Esophagus squamous epithelium (tissue), 5 donors: ENCODE data around the gene AUTS2. TPM values are rescaled to one million over a fixed set of nuclear protein-coding genes. Genes with fewer than 3 reads are reported as not detected.

Experiments used
- DNase-seq: peaks from one replicate; lab custom pipeline; 2025; lab: John Stamatoyannopoulos, UW
- H3K27ac ChIP-seq, 4 donors: fragments of 200-600 bp; sonication (generic); one replicate each; pipeline ENCODE4 v1.5.1; 2016 to 2019; ENCODE audit warnings: mild to moderate bottlenecking in 1 of 4
- H3K27me3 ChIP-seq, 4 donors: fragments of 200-600 bp; sonication (generic); 1 replicate in 3 of 4; 2 replicates in 1 of 4; pipeline versions ENCODE4 v1.5.1 to v1.6.0; 2017 to 2021; ENCODE audit warnings: antibody characterized with exemption in 1 of 4
- H3K36me3 ChIP-seq, 3 donors: fragments of 200-600 bp; sonication (generic); one replicate each; pipeline ENCODE4 v1.5.1; 2016 to 2019
- H3K4me1 ChIP-seq, 3 donors: fragments of 200-600 bp; sonication (generic); one replicate each; pipeline ENCODE4 v1.5.1; 2017 to 2019
- H3K4me3 ChIP-seq, 4 donors: fragments of 200-600 bp; sonication (generic); 1 replicate in 3 of 4; 2 replicates in 1 of 4; pipeline ENCODE4 v1.5.1; 2016 to 2019; ENCODE audit warnings: mild to moderate bottlenecking in 2 of 4, moderate library complexity in 1 of 4
- H3K9me3 ChIP-seq, 3 donors: fragments of 200-600 bp; sonication (generic); one replicate each; pipeline ENCODE4 v1.5.1; 2016 to 2019
- POLR2A ChIP-seq, 4 donors: fragments of 450-650 bp; IDR thresholded peaks; one replicate each; pipeline ENCODE4 v1.6.1; 2017; ENCODE audit warnings: antibody characterized with exemption in 4 of 4, mild to moderate bottlenecking in 4 of 4, moderate library complexity in 3 of 4
- WGBS, 2 donors: methylation state at CpG; one replicate each; pipeline ENCODE4 v1.1.5; 2018; 5-methylcytosine and 5-hydroxymethylcytosine counted together
- intact Hi-C: fragments of 100-400 bp; cut with DNase I; formaldehyde crosslinking; loops from one replicate; pipeline ENCODE4 v1.15.0; 2022
- total RNA-seq, 4 donors: library from RNA; depleted of rRNA; stranded (reverse); fragments of >200 nt; gene quantifications; one replicate each; pipeline ENCODE4 v1.1.0, GENCODE V29; 2016
- TF ChIP-seq, protein P1 (sequence below), 6 experiments: fragments of 450-650 bp in 4 of 6; fragments of 200-600 bp in 2 of 6; sonication (generic) in 2 of 6; IDR thresholded peaks; one replicate each; pipeline ENCODE4 v1.5.1; 2016 to 2019; ENCODE audit warnings: antibody characterized with exemption in 6 of 6, mild to moderate bottlenecking in 4 of 6, moderate library complexity in 4 of 6
- donor health status: DM: yes; HTN: yes; CAD: no.

The AUTS2 gene
- total RNA-seq, 4 donors from 2014 or later: 9.5 to 36.2 (median 23.0) TPM

GRCh38 chr7:69661342-69661741 is 63.1 kb downstream of the AUTS2 start:
- DNase-seq: no peak
- WGBS, 2 donors: 85 to 87% methylated on average over 3 of the region's 3 CpGs
- Histone ChIP-seq H3K36me3 (no peaks in the 10 kb centered on the region), H3K27ac (no peak overlapping the region), H3K4me1 (peaks cover 0 to 23% (median 11%) of the 10 kb centered on the region in 3 donors), H3K4me3 (no peak overlapping the region), H3K9me3 (no peaks in the 10 kb centered on the region), H3K27me3 (no peaks in the 10 kb centered on the region)
- TF ChIP-seq POLR2A (IDR thresholded peaks at IDR 0.05): no peak
- TF ChIP-seq, protein P1, sequence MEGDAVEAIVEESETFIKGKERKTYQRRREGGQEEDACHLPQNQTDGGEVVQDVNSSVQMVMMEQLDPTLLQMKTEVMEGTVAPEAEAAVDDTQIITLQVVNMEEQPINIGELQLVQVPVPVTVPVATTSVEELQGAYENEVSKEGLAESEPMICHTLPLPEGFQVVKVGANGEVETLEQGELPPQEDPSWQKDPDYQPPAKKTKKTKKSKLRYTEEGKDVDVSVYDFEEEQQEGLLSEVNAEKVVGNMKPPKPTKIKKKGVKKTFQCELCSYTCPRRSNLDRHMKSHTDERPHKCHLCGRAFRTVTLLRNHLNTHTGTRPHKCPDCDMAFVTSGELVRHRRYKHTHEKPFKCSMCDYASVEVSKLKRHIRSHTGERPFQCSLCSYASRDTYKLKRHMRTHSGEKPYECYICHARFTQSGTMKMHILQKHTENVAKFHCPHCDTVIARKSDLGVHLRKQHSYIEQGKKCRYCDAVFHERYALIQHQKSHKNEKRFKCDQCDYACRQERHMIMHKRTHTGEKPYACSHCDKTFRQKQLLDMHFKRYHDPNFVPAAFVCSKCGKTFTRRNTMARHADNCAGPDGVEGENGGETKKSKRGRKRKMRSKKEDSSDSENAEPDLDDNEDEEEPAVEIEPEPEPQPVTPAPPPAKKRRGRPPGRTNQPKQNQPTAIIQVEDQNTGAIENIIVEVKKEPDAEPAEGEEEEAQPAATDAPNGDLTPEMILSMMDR (IDR thresholded peaks at IDR 0.05): no peak
- intact Hi-C loops: no loop called here

DNA sequence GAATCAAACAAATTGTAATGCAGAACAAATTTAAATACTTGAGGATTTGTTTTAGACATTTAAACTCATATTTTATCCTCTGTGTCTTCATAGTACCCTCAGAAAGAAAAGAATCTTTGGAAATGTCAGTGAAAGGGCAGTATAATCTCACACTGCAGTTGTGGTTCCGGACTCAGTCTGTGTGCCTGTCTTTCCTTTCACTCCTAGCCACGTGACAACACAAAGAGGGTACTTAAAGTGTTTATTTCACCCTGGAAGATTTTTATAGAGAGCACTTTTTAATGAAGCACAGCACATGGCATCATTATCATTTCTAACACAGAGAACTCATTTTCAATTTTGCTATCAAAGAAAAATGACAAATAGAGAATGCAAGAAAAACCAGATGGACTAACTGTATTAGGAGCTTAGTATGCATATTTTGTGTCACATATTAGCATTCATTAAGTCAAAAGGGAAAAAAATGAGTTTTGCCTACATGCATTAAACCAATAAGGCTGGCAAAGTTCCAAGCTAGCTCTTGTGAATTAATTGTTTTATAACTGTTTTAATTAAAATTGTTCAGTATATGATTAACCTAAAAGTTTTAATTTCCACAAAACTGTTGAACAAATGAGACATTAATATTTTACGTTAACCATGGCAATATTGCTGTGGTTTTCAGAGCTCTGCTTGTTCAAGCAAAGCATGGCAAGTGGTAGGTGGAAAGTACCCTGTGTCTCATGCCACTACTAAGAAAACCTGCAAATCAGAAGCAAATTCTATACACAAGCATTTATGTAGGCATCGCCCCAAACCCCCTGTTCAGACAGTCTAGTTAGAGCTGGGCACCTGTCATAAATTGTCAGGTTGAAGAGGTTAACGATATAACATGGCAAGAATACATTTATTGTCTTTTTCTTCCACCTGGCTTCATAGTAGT is 65.9 kb downstream of the AUTS2 start:
- Histone ChIP-seq H3K9me3 (no peaks in the 10 kb centered on the region), H3K36me3 (no peaks in the 10 kb centered on the region), H3K4me3 (no peak overlapping the region), H3K27me3 (no peaks in the 10 kb centered on the region), H3K27ac (no peak overlapping the region), H3K4me1 (peaks cover 0 to 6% (median 4%) of the 10 kb centered on the region in 3 donors)
- WGBS, 2 donors: 74 to 86% methylated on average over 5 of the region's 5 CpGs
- no peak for TF ChIP-seq POLR2A (IDR thresholded peaks at IDR 0.05)
- TF ChIP-seq, protein P1 (IDR thresholded peaks at IDR 0.05): no peak
- no peak for DNase-seq
- intact Hi-C loops: no loop called here

DNA sequence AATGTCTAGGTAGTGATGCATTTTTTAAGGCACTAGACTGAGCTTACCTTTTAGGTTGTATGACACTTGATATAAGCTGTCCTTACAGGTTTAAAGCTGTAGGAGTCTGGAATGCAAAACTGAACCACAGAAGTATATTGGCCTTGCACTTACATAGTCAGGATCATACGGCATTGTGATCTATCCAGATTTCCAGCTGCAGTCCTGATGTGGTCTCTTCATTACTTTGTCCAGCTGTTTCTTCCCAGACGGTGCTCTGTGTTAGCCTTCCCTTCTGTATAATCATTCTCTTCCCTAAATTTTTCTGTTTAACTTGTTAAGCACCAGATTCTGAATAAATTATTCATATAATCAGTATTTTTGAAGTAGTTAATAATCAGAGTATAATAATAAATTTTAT is 67.1 kb downstream of the AUTS2 start:
- WGBS, 2 donors: 67 to 75% methylated on average over 2 of the region's 2 CpGs

GRCh38 chr7:69668339-69668870 is 70.1 kb downstream of the AUTS2 start:
- Histone ChIP-seq H3K27me3 (no peaks in the 10 kb centered on the region), H3K4me1 (peaks cover 4 to 33% (median 4%) of the 10 kb centered on the region in 3 donors), H3K4me3 (no peak overlapping the region), H3K27ac (no peak overlapping the region), H3K36me3 (no peaks in the 10 kb centered on the region), H3K9me3 (no peaks in the 10 kb centered on the region)
- intact Hi-C loops: no loop called here
- WGBS, 2 donors: 7 to 27% methylated on average over 1 of the region's 1 CpG
- no peak for DNase-seq
- TF ChIP-seq, protein P1 (IDR thresholded peaks at IDR 0.05): no peak
- no peak for TF ChIP-seq POLR2A (IDR thresholded peaks at IDR 0.05)

More for the DNA sequence above, 67.1 kb downstream of the AUTS2 start:
- Histone ChIP-seq H3K27ac (no peak overlapping the region), H3K4me1 (peaks cover 4 to 6% (median 4%) of the 10 kb centered on the region in 3 donors), H3K4me3 (no peak overlapping the region), H3K27me3 (no peaks in the 10 kb centered on the region), H3K36me3 (no peaks in the 10 kb centered on the region), H3K9me3 (no peaks in the 10 kb centered on the region)
- intact Hi-C loops: no loop called here
- no peak for DNase-seq
- TF ChIP-seq POLR2A (IDR thresholded peaks at IDR 0.05): no peak
- TF ChIP-seq, protein P1 (IDR thresholded peaks at IDR 0.05): no peak

DNA sequence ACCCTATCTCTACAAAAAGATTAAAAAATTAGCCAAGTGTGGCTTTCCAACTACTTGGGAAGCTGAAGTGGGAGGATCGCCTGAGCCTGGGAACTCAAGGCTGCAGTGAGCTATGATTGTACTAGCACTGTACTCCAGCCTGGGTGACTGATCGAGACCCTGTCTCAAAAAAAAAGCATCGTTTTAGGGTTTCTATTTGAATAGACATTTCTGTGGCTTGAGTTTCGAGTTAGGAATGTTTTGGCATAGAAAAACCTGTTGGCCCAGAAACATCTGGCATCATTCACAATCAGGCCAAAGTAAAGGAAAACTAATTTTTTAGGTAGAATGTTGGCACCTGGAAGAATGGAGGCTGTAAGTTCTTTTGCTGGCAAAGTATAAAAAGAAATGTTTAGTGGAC is 72.4 kb downstream of the AUTS2 start:
- 30 to 36% methylated on average over 4 of the region's 4 CpGs for WGBS, 2 donors
- intact Hi-C loops: no loop called here
- no peak for TF ChIP-seq POLR2A (IDR thresholded peaks at IDR 0.05)
- TF ChIP-seq, protein P1 (IDR thresholded peaks at IDR 0.05): no peak

More for the DNA sequence above, 72.4 kb downstream of the AUTS2 start:
- peaks cover 4 to 52% (median 9%) of the 10 kb centered on the region in 3 donors for H3K4me1 ChIP-seq
- no peak overlapping the region for H3K4me3 ChIP-seq
- H3K27me3 ChIP-seq: no peaks in the 10 kb centered on the region
- no peak overlapping the region for H3K27ac ChIP-seq
- DNase-seq: no peak
- H3K36me3 ChIP-seq: no peaks in the 10 kb centered on the region
- H3K9me3 ChIP-seq: no peaks in the 10 kb centered on the region
